GM12891 (cell line): Measurements from ENCODE around the gene NKG7.

Experiments used
- DNase-seq: peaks from one replicate; pipeline ENCODE4 v3.0.0; 2011; ENCODE audit warnings: low spot score; ENCODE audit not compliant: insufficient read length
- FAIRE-seq: peaks from 2 replicates; lab custom pipeline; 2011; peaks lifted over from hg19 to GRCh38; lab: Jason Lieb, UNC
- PAX5 ChIP-seq: IDR thresholded peaks from 2 replicates; pipeline ENCODE4 v1.6.1; 2011; ENCODE audit warnings: low read length, moderate library complexity, mild to moderate bottlenecking; ENCODE audit not compliant: insufficient read depth, severe bottlenecking
- POLR2A ChIP-seq: IDR thresholded peaks from 2 replicates; pipeline ENCODE4 v1.6.1; 2011; ENCODE audit warnings: low read depth, low read length, control low read depth
- POLR2AphosphoS5 ChIP-seq: IDR thresholded peaks from 2 replicates; pipeline ENCODE4 v1.6.1; 2011; ENCODE audit warnings: low read depth, low read length, control low read depth
- POU2F2 ChIP-seq: IDR thresholded peaks from 2 replicates; pipeline ENCODE4 v1.6.1; 2011; ENCODE audit warnings: low read depth, mild to moderate bottlenecking, control low read depth, low read length, moderate library complexity
- SPI1 ChIP-seq: IDR thresholded peaks from 2 replicates; pipeline ENCODE4 v1.6.1; 2011; ENCODE audit warnings: low read depth, low read length, control low read depth
- TAF1 ChIP-seq: IDR thresholded peaks from 2 replicates; pipeline ENCODE4 v1.6.1; 2011; ENCODE audit warnings: low read depth, low read length, control low read depth

NKG7 gene

GRCh38 chr19:51339687-51340656 lies 32.5 kb downstream of the NKG7 start:
- FAIRE-seq, result peak; percentile 94
- DNase-seq, result peak; percentile 89
- TF ChIP-seq TAF1 (no peak), SPI1 (no peak), POU2F2 (no peak), POLR2A (no peak), POLR2AphosphoS5 (no peak), PAX5 (no peak)

DNA sequence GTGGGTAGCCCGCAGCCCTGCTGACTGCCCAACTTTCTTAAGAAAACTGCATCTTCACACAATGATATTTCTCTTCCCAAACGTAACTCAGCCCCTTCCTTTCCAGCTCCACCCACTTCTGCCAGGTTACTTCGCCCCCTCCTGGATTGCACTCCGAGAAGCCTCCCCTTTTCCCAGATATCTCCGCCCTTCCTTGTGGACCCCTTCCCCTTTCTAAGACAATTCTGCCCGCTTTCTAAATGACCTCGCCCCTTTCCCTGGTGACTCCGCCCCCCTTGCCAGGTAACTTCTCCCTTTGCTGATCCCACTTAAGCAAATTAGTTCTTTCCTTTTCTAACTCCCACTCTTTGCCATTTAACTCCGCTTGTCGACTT lies 33.2 kb downstream of the NKG7 start:
- FAIRE-seq (no peak), DNase-seq (no peak)
- TF ChIP-seq POLR2AphosphoS5 (no peak), POLR2A (no peak), TAF1 (no peak), PAX5 (no peak), SPI1 (no peak), POU2F2 (no peak)

GRCh38 chr19:51338563-51339312 lies 33.7 kb downstream of the NKG7 start:
- peak; percentile 97 for DNase-seq
- FAIRE-seq, result peak; percentile 91
- TF ChIP-seq TAF1 (no peak), POLR2AphosphoS5 (no peak), POU2F2 (no peak), SPI1 (no peak), PAX5 (no peak), POLR2A (no peak)

- DNase-seq (no peak), FAIRE-seq (no peak)
- TF ChIP-seq PAX5 (no peak), POU2F2 (no peak), SPI1 (no peak), TAF1 (no peak), POLR2AphosphoS5 (no peak), POLR2A (no peak)
These were observed 34.4 kb downstream of the NKG7 start for GRCh38 chr19:51337861-51338562.

DNA sequence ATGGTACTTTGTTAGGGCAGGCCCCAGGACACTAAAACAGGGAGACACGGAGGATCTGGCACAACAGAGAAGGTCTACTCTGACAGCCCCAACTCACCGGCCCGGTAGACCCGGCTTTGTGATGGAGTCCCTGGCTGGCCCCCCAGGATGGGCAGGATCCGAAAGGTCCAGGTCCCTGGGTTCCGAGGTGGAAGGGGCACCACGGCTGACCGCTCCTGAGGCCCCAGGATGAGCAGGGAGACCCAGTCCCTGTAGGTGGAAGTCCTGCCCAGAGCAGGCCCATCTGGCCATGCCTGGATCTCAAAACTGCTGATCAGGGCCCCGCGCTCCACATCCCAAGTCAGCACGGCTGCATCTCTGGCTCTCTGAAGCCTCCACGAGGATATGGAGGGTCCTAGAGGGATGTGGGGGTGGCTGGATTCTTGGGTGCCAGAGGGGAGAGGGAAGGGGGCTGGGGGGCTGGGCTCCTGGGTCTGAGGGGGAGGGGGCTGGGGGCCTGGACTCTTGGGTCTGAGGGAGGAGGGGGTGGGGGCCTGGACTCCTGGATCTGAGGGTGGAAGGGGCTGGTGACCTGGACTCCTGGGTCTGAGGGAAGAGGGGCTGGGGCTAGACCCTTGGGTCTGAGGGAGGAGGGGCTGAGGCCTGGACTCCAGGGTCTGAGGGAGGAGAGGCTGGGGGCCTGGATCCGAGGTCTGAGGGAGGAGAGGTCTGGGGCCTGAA lies 35.2 kb downstream of the NKG7 start:
- FAIRE-seq, result no peak
- no peak for DNase-seq
- no peak for TF ChIP-seq PAX5
- no peak for TF ChIP-seq POU2F2
- TF ChIP-seq POLR2A, result no peak
- TF ChIP-seq POLR2AphosphoS5, result no peak
- no peak for TF ChIP-seq SPI1
- TF ChIP-seq TAF1, result no peak

GRCh38 chr19:51333836-51334460 lies 38.5 kb downstream of the NKG7 start:
- TF ChIP-seq POU2F2, result no peak
- TF ChIP-seq POLR2A, result no peak
- no peak for TF ChIP-seq SPI1
- TF ChIP-seq POLR2AphosphoS5, result no peak
- DNase-seq, result no peak

DNA sequence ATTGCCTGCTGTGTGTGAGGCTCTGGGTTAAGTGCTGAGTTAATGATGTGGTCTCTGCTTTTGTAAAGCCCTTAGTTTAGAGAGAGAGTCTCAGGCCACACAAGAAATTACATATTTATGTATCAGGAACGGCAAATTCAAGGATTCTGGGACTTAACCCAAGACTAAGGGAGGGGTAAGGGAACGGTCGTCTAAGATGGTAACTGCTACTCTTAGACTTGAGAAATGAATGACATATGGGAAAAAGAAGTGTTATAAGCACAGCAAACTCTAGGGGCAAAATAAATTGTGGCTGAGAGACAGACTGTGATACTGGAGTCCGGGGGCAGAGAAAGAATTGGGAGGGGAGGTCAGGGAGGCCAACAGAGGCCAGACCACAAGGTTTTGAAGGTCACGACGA lies 40.7 kb downstream of the NKG7 start:
- no peak for TF ChIP-seq POU2F2
- FAIRE-seq, result no peak
- no peak for DNase-seq

More at GRCh38 chr19:51333836-51334460, 38.5 kb downstream of the NKG7 start:
- FAIRE-seq, result no peak

- TF ChIP-seq POLR2A (no peak), POLR2AphosphoS5 (no peak), POU2F2 (no peak), SPI1 (no peak), TAF1 (no peak), PAX5 (no peak)
- FAIRE-seq (no peak), DNase-seq (no peak)
These were observed 41.3 kb downstream of the NKG7 start for GRCh38 chr19:51331193-51331592.

GRCh38 chr19:51330366-51330765 lies 42.1 kb downstream of the NKG7 start:
- no peak for FAIRE-seq
- TF ChIP-seq SPI1 (no peak), PAX5 (no peak), POU2F2 (no peak), TAF1 (no peak), POLR2A (no peak), POLR2AphosphoS5 (no peak)
- no peak for DNase-seq
